Stomach (tissue), 4 donors: Measurements from ENCODE around the gene CTIF.

Experiments
- EP300 ChIP-seq: sonication (generic); formaldehyde crosslinking; IDR thresholded peaks from one replicate; pipeline ENCODE4 v1.6.1; 2017; ENCODE audit warnings: antibody characterized with exemption
- POLR2AphosphoS5 ChIP-seq, 3 donors: sonication (generic); formaldehyde crosslinking; IDR thresholded peaks; one replicate each; pipeline ENCODE4 v1.6.1; 2016; ENCODE audit warnings: antibody characterized with exemption in 3 of 3
- TF ChIP-seq, protein P1 (sequence below), 7 experiments: fragments of 450-650 bp in 4 of 7; fragments of 200-600 bp in 3 of 7; sonication (generic) in 3 of 7; IDR thresholded peaks; one replicate each; pipeline ENCODE4 v1.5.1; 2016 to 2019; ENCODE audit warnings: antibody characterized with exemption in 7 of 7, control low read depth in 2 of 7, mild to moderate bottlenecking in 1 of 7

DNA sequence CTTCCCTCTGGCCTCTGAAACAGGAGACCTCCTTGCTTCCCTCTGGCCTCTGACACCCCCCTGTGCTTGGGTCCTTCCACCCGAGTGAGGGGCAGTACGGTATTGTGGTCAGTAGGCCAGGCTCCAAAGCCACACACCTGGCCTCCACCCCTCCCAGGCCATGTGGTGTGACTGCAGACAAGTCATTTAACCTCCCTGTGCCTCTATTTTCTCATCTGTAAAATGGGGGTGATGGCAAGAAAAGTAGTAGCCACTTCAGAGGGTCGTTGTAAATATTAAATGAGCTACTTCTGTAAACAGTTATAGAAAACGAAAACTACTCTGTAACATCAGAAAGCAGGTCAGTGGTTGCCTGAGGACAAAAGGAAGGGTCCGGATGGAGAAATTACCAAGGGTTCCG lies 337.8 kb downstream of the CTIF start:
- TF ChIP-seq EP300 (no peak), POLR2AphosphoS5 (IDR thresholded peaks at IDR 0.05) (no peak)
- TF ChIP-seq, protein P1, sequence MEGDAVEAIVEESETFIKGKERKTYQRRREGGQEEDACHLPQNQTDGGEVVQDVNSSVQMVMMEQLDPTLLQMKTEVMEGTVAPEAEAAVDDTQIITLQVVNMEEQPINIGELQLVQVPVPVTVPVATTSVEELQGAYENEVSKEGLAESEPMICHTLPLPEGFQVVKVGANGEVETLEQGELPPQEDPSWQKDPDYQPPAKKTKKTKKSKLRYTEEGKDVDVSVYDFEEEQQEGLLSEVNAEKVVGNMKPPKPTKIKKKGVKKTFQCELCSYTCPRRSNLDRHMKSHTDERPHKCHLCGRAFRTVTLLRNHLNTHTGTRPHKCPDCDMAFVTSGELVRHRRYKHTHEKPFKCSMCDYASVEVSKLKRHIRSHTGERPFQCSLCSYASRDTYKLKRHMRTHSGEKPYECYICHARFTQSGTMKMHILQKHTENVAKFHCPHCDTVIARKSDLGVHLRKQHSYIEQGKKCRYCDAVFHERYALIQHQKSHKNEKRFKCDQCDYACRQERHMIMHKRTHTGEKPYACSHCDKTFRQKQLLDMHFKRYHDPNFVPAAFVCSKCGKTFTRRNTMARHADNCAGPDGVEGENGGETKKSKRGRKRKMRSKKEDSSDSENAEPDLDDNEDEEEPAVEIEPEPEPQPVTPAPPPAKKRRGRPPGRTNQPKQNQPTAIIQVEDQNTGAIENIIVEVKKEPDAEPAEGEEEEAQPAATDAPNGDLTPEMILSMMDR (IDR thresholded peaks at IDR 0.05) = no peak
